GM19043 (cell line): ENCODE data around the gene POFUT1.
"Not testable (repeated sequence)": the region's sequence is repeated elsewhere in the genome, so short reads cannot be mapped to it uniquely, and the experiment has no call there.

Experiments used
- ATAC-seq: cut with Tn5 transposase; IDR thresholded peaks from one replicate; pipeline ENCODE4 v1.9.1; 2021; ENCODE audit warnings: low read depth; ENCODE audit not compliant: unreplicated experiment

POFUT1 gene

GRCh38 chr20:32232326-32232886 lies 24.7 kb downstream of the POFUT1 start:
- ATAC-seq = no peak

GRCh38 chr20:32233286-32233685 lies 25.6 kb downstream of the POFUT1 start:
- ATAC-seq = no peak

- no peak for ATAC-seq
Observed at GRCh38 chr20:32234135-32234808, 26.6 kb downstream of the POFUT1 start.

- no peak for ATAC-seq
Observed at GRCh38 chr20:32235331-32236047, 27.8 kb downstream of the POFUT1 start.

GRCh38 chr20:32236048-32236533 lies 28.4 kb downstream of the POFUT1 start:
- no peak for ATAC-seq

GRCh38 chr20:32236819-32237218 lies 29.1 kb downstream of the POFUT1 start:
- no peak for ATAC-seq

GRCh38 chr20:32237419-32237818 lies 29.7 kb downstream of the POFUT1 start:
- ATAC-seq = no peak

GRCh38 chr20:32238483-32239425 lies 31.1 kb downstream of the POFUT1 start:
- ATAC-seq = no peak

GRCh38 chr20:32240205-32240604 lies 32.5 kb downstream of the POFUT1 start:
- no peak for ATAC-seq

GRCh38 chr20:32241807-32242206 lies 34.1 kb downstream of the POFUT1 start:
- ATAC-seq = no peak

GRCh38 chr20:32244150-32244823 lies 36.6 kb downstream of the POFUT1 start:
- no peak for ATAC-seq

GRCh38 chr20:32244959-32245358 lies 37.3 kb downstream of the POFUT1 start:
- ATAC-seq = no peak

GRCh38 chr20:32246208-32246607 lies 38.5 kb downstream of the POFUT1 start:
- ATAC-seq = not testable (repeated sequence)

GRCh38 chr20:32248043-32248442 lies 40.4 kb downstream of the POFUT1 start:
- no peak for ATAC-seq

GRCh38 chr20:32249030-32249738 lies 41.5 kb downstream of the POFUT1 start:
- ATAC-seq = no peak

GRCh38 chr20:32251470-32251869 lies 43.8 kb downstream of the POFUT1 start:
- no peak for ATAC-seq

- ATAC-seq = no peak
Observed at GRCh38 chr20:32252189-32252588, 44.5 kb downstream of the POFUT1 start.

GRCh38 chr20:32260973-32261372 lies 53.3 kb downstream of the POFUT1 start:
- ATAC-seq = not testable (repeated sequence)

- ATAC-seq = no peak
Observed at GRCh38 chr20:32261644-32262043, 54.0 kb downstream of the POFUT1 start.
